Stomach (tissue), 4 donors: ENCODE results near the gene CIP2A.

Experiments used
- EP300 ChIP-seq: sonication (generic); formaldehyde crosslinking; IDR thresholded peaks from one replicate; pipeline ENCODE4 v1.6.1; 2017; ENCODE audit warnings: antibody characterized with exemption
- POLR2A ChIP-seq, 4 donors: fragments of 450-650 bp; IDR thresholded peaks; one replicate each; pipeline ENCODE4 v1.6.1; 2016; ENCODE audit warnings: antibody characterized with exemption in 4 of 4, control low read depth in 2 of 4, mild to moderate bottlenecking in 1 of 4, moderate library complexity in 1 of 4
- POLR2AphosphoS5 ChIP-seq, 3 donors: sonication (generic); formaldehyde crosslinking; IDR thresholded peaks; one replicate each; pipeline ENCODE4 v1.6.1; 2016; ENCODE audit warnings: antibody characterized with exemption in 3 of 3
- TF ChIP-seq, protein P1 (sequence below), 7 experiments: fragments of 450-650 bp in 4 of 7; fragments of 200-600 bp in 3 of 7; sonication (generic) in 3 of 7; IDR thresholded peaks; one replicate each; pipeline ENCODE4 v1.5.1; 2016 to 2019; ENCODE audit warnings: antibody characterized with exemption in 7 of 7, control low read depth in 2 of 7, mild to moderate bottlenecking in 1 of 7

DNA sequence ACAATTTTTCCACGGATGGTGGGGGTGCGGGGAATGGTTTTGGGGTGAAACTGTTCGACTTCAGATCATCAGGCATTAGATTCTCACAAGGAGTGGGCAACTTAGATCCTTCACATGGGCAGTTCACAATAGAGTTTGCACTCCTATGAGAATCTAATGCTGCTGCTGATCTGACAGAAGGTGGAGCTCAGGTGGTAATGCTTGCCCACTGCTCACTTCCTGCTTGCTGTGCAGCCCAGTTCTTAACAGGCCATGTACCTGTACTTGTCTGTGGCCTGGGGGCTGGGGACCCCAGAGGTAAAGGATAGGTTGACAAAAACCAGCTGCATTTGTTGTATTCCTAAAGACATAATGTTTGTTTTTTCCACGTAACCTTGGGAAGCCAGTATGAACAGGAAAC, 16.3 kb upstream of the CIP2A start:
- TF ChIP-seq, protein P1, sequence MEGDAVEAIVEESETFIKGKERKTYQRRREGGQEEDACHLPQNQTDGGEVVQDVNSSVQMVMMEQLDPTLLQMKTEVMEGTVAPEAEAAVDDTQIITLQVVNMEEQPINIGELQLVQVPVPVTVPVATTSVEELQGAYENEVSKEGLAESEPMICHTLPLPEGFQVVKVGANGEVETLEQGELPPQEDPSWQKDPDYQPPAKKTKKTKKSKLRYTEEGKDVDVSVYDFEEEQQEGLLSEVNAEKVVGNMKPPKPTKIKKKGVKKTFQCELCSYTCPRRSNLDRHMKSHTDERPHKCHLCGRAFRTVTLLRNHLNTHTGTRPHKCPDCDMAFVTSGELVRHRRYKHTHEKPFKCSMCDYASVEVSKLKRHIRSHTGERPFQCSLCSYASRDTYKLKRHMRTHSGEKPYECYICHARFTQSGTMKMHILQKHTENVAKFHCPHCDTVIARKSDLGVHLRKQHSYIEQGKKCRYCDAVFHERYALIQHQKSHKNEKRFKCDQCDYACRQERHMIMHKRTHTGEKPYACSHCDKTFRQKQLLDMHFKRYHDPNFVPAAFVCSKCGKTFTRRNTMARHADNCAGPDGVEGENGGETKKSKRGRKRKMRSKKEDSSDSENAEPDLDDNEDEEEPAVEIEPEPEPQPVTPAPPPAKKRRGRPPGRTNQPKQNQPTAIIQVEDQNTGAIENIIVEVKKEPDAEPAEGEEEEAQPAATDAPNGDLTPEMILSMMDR (IDR thresholded peaks at IDR 0.05) = no peak
- TF ChIP-seq EP300 = no peak
- TF ChIP-seq POLR2AphosphoS5 (IDR thresholded peaks at IDR 0.05) = no peak
- TF ChIP-seq POLR2A (IDR thresholded peaks at IDR 0.05) = no peak
